Measurements from ENCODE around the gene NACC2.

The NACC2 gene

DNA sequence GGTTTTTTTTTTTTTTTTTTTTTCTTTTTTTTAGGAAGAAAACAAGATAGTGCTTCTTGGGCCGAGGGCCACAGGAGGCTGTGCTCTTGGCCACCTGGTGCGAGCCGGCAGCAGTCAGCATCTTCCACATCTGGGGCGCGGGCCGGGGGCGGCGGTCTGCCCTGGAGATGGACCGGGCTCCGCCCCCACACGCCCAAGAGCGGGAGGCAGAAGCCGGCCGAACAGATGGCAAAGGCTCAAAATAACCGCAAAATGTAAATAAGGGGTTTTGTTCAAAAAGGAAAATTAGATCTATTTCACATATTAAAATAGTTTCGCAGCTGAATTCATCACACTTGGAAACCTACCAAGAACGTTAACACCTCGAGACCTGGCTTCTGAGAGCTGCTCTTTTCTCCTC, 82.4 kb downstream of the NACC2 start:
- no peak for DNase-seq (ENCODE audit: low read depth in 3 of 3)

DNA sequence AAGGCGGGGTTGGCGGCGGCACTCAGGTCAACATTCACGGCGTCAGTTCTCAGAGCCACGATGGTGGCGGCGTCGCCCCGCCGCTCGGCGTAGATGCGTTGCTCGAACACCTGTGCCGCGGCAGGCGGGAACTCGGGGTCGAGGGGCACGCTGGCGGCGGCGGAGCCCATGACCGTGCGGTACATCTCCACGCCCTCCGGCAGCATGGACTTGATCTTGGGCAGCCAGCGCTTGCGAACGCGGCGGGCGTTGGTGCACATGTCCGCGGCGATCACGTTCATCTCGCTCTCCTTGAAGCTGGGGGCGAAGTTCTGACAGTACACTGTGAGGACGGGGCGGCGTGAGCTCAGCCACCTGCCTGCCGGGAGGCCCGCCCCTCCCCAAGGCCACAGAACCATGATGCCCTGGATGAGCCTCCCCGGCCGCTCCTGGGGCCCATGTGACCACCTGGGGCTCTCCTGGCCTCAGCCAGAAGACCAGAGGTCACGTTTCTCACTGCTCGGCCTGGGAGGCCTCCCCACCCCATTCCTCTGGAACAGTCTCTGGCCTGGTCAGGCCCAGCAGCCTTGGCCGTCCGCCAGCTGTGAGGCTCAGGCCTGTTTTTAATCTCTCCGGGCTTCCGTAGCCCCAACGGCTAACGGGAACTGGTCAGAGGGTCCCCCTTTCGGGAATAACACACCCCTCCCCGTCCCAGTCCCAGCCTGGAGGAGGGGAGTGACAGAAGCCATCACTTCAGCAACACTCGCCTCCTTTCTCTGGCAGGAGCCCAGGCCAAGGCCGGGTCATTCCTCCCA, 83.2 kb downstream of the NACC2 start:
- DNase-seq (ENCODE audit: low read depth in 3 of 3), result no peak

DNA sequence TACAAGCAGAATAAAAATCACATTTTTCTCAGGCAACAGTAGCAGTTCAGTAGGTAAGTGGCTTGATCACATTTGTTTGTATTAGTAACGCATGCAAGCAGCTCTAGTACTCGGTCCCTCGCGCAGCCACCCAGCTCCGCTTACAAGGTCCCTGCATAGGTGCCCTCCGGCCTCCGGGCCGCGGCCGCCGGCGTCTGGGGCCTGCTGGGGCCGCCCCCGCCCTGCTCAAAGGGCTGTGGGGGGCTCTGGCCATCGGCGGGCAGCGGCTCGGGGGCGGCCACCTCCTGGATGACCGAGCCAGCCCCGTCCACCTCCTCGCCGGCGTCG, 83.8 kb downstream of the NACC2 start:
- DNase-seq (ENCODE audit: low read depth in 3 of 3), result no peak

DNA sequence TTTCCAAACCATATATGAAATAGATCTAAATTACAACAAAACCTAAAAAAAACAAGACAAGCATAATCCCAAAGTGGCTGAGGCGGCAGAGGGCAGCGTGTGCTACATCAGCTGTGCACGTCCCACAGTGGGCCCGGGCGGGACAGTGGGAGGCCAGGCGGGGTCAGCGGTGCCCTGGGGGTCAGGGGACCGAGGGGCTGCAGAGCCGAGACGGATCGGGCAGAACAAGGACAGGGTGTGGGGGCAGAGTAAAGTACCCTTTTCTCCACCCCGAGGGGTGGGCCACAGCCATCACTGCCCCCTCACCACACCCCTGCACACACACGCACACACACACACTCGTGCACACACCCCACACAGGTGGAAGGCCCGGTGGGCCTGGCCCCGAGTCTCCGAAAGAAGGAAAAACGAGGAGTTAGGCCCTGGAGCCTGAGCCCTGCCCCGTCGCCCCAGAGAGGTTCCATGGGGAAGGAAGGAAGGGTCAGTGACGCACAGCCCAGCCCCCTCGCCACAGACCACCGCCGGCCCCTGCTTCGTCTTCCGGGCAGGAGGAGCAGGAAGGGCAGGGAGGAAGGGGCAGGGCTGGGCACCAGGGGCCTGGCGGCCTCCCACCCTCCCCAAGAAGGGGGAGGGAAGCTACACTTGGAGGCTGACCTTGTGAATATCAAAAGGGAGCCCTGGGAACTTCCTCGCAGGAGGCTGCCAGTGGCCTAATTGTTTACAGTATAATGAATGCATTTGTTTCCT, 84.3 kb downstream of the NACC2 start:
- no peak for DNase-seq (ENCODE audit: low read depth in 3 of 3)

DNA sequence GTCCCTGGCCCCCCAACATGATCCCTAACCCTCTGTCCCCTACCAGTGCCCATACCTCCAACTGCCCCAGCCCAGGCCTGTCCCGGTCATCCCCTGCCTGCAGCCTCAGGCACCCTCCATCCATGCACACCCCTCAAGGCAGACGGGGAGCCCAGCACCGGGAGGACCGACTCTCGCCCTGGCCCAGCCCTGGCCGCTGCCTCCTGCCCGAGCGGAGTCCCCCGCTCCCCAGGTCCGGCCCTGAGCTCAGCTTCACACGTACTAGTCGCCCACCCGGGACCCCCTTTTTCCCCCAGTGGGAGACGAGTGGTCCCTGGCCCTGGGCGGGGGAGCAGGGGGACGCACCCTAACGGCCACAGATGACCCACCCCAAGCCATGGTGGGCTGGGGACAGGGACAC, 84.9 kb downstream of the NACC2 start:
- DNase-seq (ENCODE audit: low read depth in 3 of 3), result no peak

DNA sequence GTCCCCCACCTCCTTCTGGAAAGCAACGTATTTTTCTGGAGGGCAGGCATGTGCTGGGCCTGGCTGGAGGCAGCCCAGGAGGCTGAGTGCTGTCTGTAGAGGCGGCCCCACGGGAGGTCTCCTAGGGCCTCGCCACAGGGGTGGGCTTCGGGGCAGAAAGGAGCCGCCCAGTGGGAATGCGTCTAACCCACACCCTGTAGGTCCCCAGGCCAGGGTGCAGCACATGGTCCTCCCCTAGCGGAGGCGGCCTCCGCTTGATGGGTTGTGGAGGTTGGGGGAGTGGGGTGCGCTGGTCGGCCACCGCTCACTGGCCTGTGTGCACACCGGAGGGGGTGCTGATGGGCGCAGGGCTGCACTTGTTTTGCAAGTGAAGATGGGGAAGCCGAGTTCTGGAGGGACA, 85.6 kb downstream of the NACC2 start:
- no peak for DNase-seq (ENCODE audit: low read depth in 3 of 3)

DNA sequence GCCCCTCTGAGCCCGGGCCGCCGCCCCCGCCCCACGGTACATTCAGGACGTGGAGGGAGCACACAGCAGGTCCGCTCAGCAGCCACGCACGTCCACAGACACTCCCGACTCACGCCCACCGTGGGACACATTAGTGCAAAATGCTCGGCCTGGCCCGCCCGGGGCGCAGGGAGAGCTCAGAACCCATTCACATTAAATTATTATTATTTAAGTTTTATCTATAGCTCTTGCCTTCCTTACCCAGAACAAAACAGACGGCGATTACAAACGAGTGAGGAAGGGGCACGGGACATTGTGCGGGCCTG, 86.4 kb downstream of the NACC2 start:
- no peak for DNase-seq (ENCODE audit: low read depth in 3 of 3)

DNA sequence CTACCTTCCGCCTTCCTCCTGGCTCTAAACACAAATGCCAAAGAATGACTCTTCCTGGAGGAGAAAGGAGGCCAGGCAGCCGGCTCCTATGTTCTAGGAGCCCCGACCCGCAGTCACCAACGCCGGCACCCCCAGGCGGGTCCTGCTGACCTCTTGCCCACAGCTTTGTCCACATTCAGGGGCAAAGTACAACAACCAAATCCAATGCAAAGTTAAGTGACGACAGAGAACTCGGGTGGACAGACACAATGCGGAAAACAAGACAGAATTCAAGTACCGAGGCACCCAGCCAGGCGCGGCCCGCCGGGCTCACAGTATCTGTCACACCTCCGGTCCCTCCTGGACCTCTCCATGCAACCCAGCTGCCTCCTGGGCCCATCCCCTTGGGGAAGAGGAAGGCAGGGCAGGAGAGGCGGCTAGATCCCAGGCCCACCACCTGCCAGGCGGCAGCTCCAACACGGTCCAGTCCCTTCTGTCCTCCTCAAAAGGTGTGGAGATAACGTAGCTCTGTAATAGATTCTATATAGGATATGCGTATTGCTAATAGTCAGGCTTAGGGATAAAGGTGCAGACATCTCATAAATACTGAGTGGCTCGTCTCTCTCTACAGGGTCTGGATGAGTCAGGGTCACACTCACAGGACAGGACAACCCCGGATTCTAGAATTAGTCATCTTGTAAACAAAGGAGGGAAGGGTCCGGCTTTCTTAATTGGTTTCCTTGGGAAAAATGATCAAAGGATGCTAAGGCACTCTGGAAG, 87.0 kb downstream of the NACC2 start:
- DNase-seq (ENCODE audit: low read depth in 3 of 3), result no peak

DNA sequence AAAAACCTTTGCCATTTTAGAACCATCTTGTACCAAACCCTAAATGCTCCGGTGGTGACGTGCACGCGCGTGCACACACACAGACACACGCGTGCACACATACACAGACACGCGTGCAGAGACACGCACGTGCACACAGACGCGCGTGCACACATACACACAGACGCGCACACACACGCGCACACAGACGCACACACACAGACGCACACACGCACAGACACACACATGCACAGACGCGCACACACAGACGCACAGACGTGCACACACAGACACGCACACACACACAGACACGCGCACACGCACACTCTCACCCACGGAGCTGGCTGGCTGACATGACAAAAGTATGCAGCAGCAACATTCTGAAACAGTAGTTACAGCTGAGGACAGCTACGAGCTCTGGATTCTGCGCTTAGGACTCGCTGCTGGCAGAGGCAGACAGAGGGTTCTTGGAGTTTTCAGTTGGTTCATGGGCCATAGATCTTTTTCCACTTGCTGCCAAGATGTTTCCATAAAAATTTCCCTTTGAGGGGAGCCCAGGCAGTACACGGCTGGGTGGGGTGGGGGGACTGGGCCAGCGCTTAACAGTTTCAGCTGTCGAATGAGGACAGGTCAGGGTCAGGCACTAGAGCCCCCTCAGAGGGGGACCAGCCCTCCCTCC, 87.7 kb downstream of the NACC2 start:
- DNase-seq (ENCODE audit: low read depth in 3 of 3), result no peak

DNA sequence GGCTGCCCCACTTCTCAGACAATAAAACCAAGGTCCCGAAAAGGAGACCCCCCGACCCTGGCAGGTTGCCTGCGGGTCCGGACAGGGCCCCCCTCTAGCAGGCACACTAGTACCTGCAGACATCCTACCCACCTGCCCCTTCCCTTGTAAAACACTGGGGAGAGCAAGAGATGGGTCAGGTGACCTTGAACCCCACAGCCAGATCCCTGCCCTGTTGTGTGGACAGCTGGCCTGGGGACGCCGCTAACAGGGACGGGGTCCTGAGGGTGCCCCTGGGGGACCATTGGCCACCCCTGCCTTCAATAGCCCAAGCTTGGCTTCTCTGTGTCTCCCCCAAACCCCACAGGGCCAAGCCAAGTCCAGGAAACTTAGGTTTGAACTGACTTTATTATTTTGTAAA, 88.9 kb downstream of the NACC2 start:
- DNase-seq (ENCODE audit: low read depth in 3 of 3), result no peak

DNA sequence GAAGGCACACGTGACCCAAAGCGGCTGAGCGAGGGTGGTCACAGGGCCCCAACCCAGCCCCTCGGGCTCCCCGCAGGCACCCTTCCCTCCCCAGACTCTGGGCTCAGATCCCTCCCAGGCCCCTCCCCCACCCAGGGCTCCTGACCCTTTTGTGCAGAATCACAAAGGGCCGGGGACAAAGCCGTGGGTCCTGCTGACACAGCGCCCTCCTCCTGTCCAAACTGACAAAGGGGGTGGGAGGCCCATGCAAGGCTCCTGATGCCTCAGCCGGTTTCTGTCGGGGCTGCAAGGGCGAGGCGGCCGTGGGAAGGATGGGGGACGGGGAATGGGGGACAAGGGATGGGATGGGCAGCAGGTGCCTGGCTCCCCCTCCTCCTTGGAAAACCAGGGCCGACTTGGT, 90.4 kb downstream of the NACC2 start:
- no peak for DNase-seq (ENCODE audit: low read depth in 3 of 3)

DNA sequence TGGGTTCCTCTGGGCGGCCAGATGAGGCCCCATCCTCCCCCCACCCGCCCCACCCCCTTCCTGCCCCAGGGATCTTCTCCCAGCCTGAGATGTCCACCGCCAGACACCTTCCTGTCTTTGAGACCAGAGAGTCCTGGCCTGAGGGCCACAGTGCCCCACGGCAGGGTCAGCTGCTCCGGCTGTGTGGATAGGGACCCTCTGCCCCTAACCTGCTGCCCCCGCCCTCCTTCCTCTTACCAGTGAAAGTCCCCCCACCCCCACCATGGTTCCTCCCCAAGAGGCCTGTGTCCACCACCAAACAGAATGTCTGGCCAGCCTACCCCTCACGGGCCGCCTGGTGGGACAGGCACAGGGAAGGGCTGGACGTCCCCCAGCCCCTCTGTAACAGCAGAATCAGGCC, 90.9 kb downstream of the NACC2 start:
- DNase-seq (ENCODE audit: low read depth in 3 of 3), result no peak

DNA sequence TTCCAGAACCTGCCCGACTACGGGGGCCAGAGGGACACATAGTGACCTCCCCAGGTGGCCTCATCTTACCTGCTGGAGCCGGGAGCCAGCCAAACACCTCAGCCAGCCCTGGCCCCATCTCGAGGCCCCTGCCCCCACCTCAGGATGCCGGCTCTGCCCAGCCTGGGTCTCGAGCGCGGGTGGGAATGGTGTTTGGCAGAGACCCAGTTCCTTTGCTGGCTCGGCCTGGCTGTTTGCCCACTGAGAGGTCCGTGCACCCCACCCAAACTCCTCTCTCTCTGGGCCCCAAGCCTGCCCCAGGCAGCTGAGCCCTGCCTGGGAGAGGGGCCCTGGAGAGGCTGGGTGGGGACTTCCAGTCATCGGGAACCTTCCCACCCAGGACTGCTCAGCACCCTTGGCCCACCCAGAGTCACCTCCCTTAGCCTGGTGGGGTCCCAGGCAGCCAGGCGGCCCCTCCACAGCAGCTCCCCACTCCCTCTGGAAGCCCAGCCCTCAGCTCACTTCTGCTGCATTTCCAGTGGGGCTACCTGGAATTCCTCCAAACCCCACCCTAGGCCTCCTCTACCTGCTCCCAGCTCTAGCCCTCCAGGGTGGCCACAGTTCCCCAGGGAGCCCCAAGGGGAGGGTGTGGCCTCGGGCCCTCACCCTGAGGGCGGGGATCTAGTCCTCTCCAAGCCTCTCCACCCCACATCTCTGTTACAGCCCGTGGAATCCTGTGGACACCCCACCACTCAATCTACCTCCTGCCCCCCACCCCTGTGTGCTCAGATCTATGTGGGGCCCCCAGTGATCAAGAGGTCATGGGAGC, 91.5 kb downstream of the NACC2 start:
- no peak for DNase-seq (ENCODE audit: low read depth in 3 of 3)

DNA sequence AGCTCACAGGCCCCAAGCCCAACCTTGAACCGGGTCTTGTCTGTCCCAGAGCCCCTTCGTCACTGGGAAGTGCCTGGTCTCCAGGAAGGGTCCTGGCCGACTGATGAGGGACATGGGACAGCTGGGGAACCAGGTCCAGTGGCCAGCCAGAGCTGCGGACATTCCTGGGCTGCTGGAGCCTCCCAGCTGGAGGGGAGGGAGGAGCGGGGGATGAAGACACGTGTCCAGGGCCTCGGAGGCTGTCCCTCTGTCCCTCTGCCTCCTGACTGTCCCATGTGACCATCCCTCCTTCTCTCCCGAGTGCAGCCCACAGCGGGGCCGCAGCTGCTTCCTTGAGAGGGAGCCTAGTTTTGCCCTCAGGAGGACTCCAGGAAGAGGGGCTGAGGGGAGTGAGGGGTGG, 92.2 kb downstream of the NACC2 start:
- no peak for DNase-seq (ENCODE audit: low read depth in 3 of 3)

DNA sequence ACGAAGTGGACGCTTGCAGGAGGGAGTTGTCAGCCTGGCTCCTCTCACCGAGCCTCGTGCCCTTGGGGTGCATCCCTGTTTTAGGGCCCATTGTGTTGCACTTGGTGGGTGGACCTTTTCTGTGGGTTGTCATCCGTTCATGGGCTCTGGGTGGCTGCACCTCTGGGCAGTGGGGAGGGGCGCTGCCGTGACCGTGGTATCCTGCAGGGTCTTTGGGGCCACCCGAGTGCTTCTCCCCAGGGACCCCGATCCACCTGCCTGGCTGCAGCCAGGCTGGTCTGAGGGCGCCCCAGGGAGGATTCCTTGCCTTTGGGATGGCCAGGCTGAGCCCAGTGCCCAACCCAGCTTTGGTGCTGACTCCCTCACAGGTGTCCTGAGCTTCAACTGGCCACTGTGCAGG, 92.9 kb downstream of the NACC2 start:
- DNase-seq (ENCODE audit: low read depth in 3 of 3), result no peak

DNA sequence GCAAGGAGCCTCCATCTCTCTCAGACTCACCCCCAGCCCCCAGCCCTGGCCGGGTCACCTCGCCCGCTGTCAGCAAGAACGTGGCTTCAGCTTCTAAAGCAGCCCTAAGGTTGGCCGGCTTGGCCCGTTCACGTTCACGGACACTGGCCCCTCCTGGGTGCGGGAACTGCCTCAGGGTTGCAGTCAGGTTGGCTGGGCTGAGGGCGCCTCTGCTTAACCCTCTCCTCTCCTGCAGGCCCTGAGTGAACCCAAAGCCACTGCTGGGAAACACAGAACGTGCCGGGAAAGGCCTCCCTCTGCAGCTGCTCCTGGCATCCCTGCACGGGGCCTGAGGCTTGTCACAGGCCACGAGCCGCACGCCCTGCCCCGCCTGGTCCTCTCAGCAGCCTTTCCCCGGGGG, 93.9 kb downstream of the NACC2 start:
- no peak for DNase-seq (ENCODE audit: low read depth in 3 of 3)

DNA sequence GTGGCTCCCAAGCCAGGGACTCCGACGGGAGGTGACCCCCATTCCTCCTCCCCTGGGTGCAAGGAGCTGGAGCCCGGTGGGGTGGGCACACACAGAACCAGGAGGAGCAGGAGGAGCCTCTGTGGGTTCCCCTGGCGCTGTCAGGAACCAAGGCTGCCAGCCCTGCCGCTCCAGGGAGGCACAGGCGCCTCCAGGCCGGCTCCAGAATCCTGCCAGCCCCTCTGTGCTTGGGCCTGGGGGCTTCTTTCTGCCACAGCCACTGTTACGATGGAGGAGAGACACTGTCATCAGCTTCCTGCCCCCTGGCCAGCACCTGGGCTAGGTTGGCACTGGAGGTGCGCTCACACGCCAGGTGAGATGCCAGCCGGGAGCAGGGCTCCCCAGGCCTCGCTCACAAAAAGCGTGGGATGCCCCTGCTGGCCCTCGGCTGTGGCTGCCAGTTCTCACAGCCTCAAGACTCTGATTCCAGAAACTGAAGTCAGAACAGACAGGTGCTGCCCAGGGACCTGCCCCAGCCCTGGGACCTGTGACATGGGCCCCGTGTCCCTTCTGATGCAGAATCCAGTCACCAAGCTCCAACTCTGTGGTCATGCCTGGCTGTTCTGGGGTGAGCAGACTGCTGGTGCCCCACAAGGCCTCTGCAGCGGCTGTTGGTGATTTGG, 96.5 kb downstream of the NACC2 start:
- DNase-seq (ENCODE audit: low read depth in 3 of 3), result no peak

DNA sequence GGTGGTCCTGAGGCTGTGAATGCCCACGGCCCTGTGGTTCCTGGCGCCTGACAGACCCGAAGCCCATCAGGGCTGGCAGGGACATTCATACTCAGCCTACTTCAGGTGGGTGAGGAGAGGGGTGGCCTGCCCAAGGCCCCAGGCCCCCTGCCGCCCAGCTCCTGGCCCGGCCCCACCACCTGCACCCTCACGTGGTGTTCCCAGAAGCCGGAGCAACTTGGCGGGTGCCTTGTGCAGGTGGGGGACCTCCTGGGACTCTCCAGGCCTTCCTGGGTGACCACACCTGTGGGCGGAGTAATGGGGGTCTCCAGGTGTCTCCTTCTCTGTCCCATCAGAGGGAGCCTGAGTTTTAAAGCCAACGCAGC, 97.1 kb downstream of the NACC2 start:
- DNase-seq (ENCODE audit: low read depth in 3 of 3), result no peak

DNA sequence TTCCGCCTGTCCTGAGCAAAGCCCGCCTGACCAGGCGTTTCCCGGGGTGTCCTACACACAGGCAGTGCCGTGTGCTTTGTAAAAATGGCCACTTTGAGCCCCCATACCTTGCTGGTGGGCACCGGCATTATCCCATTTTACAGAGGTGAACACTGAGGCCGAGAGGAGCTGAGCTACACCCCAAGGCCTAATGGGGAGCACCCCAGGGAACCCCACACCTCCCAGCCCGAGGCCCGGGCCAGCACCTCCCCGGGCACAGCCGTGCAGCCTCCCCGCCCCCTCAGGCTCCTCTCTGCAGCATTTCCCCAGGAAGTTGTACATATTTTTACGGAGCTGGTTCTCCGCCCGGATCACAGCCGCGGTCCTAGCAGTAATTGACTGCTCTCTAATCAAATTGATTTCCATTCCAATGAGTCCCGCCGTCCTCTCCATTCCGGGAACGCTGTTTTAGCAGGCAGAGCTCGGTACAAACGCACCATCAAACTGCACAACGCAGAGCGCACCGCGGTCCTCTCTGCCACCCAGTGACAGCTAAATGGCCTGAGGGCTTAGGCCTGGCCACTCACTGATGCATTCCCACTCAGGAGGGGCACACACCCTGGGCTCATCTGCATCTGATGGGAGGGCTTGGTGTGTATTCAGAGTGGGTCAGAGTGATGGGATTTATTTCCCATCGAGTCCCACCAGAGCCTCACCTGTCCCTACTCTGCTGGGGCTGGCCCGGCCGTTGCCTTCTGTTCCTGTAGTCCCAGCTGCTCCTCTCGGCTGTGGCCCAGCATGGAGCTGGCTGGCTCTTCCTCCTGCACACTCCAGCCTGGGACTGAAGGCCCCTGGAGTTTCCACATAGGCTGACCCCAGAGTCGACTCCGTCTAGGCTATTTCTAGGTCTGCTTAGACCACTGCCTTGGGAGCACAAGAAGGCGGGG, 97.7 kb downstream of the NACC2 start:
- DNase-seq (ENCODE audit: low read depth in 3 of 3), result no peak

DNA sequence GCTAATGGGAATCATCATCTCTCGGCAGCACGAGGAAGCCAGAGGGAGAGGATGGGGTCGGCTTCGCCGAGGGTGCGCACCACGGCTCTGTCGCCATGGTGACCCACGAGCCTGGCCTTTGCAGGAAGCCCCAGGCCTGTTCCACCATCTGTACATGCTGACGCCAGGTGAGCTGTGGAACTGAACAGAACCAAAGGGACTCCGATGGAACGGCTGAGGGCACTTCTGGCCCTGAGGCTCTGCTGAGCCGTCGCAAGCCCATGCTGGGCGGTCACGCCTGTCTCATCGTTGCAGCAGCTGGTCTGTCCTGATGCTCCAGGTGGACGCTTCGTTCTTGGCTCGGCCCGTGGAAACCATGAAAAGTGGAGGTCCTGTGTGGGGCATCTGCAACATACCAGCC, 99.3 kb downstream of the NACC2 start:
- no peak for DNase-seq (ENCODE audit: low read depth in 3 of 3)
